Smooth muscle cell (in vitro differentiated cells): ENCODE data around the gene SPOCD1. TPM values are rescaled to one million over a fixed set of nuclear protein-coding genes. Genes with fewer than 3 reads are reported as not detected.

Experiments
- DNase-seq: peaks from one replicate; lab custom pipeline; 2025; ENCODE audit not compliant: unreplicated experiment; lab: John Stamatoyannopoulos, UW
- H2AFZ ChIP-seq: fragments of 200-600 bp; sonication (generic); 2 replicates; pipeline ENCODE4 v1.6.0; 2016; ENCODE audit warnings: antibody characterized with exemption, low read depth, mild to moderate bottlenecking
- H3F3A ChIP-seq: fragments of 200-600 bp; sonication (generic); 2 replicates; pipeline ENCODE4 v1.6.0; 2017; ENCODE audit warnings: antibody characterized with exemption, low read depth
- H3K27ac ChIP-seq: fragments of 200-600 bp; sonication (generic); 2 replicates; pipeline ENCODE4 v1.5.1; 2016; ENCODE audit warnings: low read depth, mild to moderate bottlenecking
- H3K27me3 ChIP-seq: fragments of 200-600 bp; sonication (generic); 2 replicates; pipeline ENCODE4 v1.6.1; 2016; ENCODE audit warnings: low read depth, mild to moderate bottlenecking
- H3K36me3 ChIP-seq: fragments of 200-600 bp; sonication (generic); 2 replicates; pipeline ENCODE4 v1.5.1; 2016; ENCODE audit warnings: low read depth
- H3K4me1 ChIP-seq: fragments of 200-600 bp; sonication (generic); 2 replicates; pipeline ENCODE4 v1.5.1; 2016; ENCODE audit warnings: low read depth
- H3K4me2 ChIP-seq: fragments of 200-600 bp; sonication (generic); 2 replicates; pipeline ENCODE4 v1.6.0; 2016; ENCODE audit warnings: mild to moderate bottlenecking
- H3K4me3 ChIP-seq: fragments of 200-600 bp; sonication (generic); 2 replicates; pipeline ENCODE4 v1.5.1; 2016; ENCODE audit warnings: mild to moderate bottlenecking
- H3K79me2 ChIP-seq: fragments of 200-600 bp; sonication (generic); 2 replicates; pipeline ENCODE4 v1.6.0; 2016; ENCODE audit warnings: low read depth, mild to moderate bottlenecking
- H3K9ac ChIP-seq: fragments of 200-600 bp; sonication (generic); 2 replicates; pipeline ENCODE4 v1.6.0; 2016; ENCODE audit warnings: low read depth
- H3K9me3 ChIP-seq: fragments of 200-600 bp; sonication (generic); replicated peaks from 2 replicates; pipeline ENCODE4 v1.5.1; 2016; ENCODE audit warnings: low read depth
- H4K20me1 ChIP-seq: fragments of 200-600 bp; sonication (generic); 2 replicates; pipeline ENCODE4 v1.6.0; 2016; ENCODE audit warnings: low read depth
- WGBS: methylation state at CpG from one replicate; pipeline ENCODE4 v1.1.7; 2016; ENCODE audit warnings: low lambda C conversion rate; 5-methylcytosine and 5-hydroxymethylcytosine counted together
- polyA plus RNA-seq: library from polyadenylated mRNA; unstranded; fragments of >200 nt; fragmentation: Nextera tagmentation; extraction: Ambion mirVana; gene quantifications from 2 replicates; pipeline ENCODE4 v1.2.1, GENCODE V29; 2016
- total RNA-seq: library from RNA; depleted of rRNA; stranded (reverse); fragments of >200 nt; gene quantifications from 2 replicates; pipeline ENCODE4 v1.2.3, GENCODE V29; 2014
- TF ChIP-seq, protein P1 (sequence below): fragments of 200-600 bp; sonication (generic); IDR thresholded peaks from 2 replicates; pipeline ENCODE4 v1.5.1; 2017; ENCODE audit warnings: borderline replicate concordance, mild to moderate bottlenecking, antibody characterized with exemption; ENCODE audit not compliant: insufficient read depth, poor library complexity, severe bottlenecking

Gene SPOCD1
- total and polyA plus RNA-seq, 2 experiments from 2014 or later, result 39.5 to 45.3 TPM

GRCh38 chr1:31790641-31791091, 25.2 kb downstream of the SPOCD1 start:
- Histone ChIP-seq H3K9ac (no peak overlapping the region), H3F3A (peaks cover 11% of the 10 kb centered on the region), H3K4me3 (no peak overlapping the region), H3K4me2 (no peak overlapping the region), H3K36me3 (no peaks in the 10 kb centered on the region), H3K27ac (no peak overlapping the region), H3K79me2 (peaks cover 12% of the 10 kb centered on the region), H4K20me1 (peaks cover 11% of the 10 kb centered on the region), H3K9me3 (no peaks in the 10 kb centered on the region), H3K27me3 (no peaks in the 10 kb centered on the region), H2AFZ (no peak overlapping the region), H3K4me1 (peaks cover 6% of the 10 kb centered on the region)
- 82% methylated on average over 11 of the region's 11 CpGs for WGBS
- no peak for DNase-seq
- TF ChIP-seq, protein P1, sequence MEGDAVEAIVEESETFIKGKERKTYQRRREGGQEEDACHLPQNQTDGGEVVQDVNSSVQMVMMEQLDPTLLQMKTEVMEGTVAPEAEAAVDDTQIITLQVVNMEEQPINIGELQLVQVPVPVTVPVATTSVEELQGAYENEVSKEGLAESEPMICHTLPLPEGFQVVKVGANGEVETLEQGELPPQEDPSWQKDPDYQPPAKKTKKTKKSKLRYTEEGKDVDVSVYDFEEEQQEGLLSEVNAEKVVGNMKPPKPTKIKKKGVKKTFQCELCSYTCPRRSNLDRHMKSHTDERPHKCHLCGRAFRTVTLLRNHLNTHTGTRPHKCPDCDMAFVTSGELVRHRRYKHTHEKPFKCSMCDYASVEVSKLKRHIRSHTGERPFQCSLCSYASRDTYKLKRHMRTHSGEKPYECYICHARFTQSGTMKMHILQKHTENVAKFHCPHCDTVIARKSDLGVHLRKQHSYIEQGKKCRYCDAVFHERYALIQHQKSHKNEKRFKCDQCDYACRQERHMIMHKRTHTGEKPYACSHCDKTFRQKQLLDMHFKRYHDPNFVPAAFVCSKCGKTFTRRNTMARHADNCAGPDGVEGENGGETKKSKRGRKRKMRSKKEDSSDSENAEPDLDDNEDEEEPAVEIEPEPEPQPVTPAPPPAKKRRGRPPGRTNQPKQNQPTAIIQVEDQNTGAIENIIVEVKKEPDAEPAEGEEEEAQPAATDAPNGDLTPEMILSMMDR, result no peak

GRCh38 chr1:31790140-31790539, 25.7 kb downstream of the SPOCD1 start:
- no peaks in the 10 kb centered on the region for H3K9me3 ChIP-seq
- H3K4me1 ChIP-seq, result peaks cover 6% of the 10 kb centered on the region
- no peak overlapping the region for H3K4me3 ChIP-seq
- no peak overlapping the region for H3K9ac ChIP-seq
- DNase-seq, result no peak
- peaks cover 6% of the 10 kb centered on the region for H4K20me1 ChIP-seq
- H3K27ac ChIP-seq, result no peak overlapping the region
- peaks cover 11% of the 10 kb centered on the region for H3F3A ChIP-seq
- H3K27me3 ChIP-seq, result no peaks in the 10 kb centered on the region
- WGBS, result 79% methylated on average over 3 of the region's 3 CpGs
- no peaks in the 10 kb centered on the region for H3K36me3 ChIP-seq
- H3K79me2 ChIP-seq, result peaks cover 6% of the 10 kb centered on the region
- H2AFZ ChIP-seq, result no peak overlapping the region
- H3K4me2 ChIP-seq, result no peak overlapping the region
- TF ChIP-seq, protein P1, result no peak

- H4K20me1 ChIP-seq, result peaks cover 2% of the 10 kb centered on the region
- no peaks in the 10 kb centered on the region for H3K27me3 ChIP-seq
- no peaks in the 10 kb centered on the region for H3K79me2 ChIP-seq
- H3F3A ChIP-seq, result peaks cover 11% of the 10 kb centered on the region
- no peaks in the 10 kb centered on the region for H3K9me3 ChIP-seq
- TF ChIP-seq, protein P1, result peak; percentile 95
- peaks cover 6% of the 10 kb centered on the region for H3K4me1 ChIP-seq
- H2AFZ ChIP-seq, result no peak overlapping the region
- H3K9ac ChIP-seq, result peak overlapping the region; percentile 80
- peak overlapping the region; percentile 83 for H3K27ac ChIP-seq
- peak overlapping the region; percentile 65 for H3K4me3 ChIP-seq
- peak; percentile 91 for DNase-seq
- no peaks in the 10 kb centered on the region for H3K36me3 ChIP-seq
- peak overlapping the region; percentile 86 for H3K4me2 ChIP-seq
- WGBS, result 23% methylated on average over 23 of the region's 26 CpGs
These were observed 26.4 kb downstream of the SPOCD1 start for GRCh38 chr1:31789259-31790065.
